K562 (cell line): ENCODE data around the gene CAPS. TPM values are rescaled to one million over a fixed set of nuclear protein-coding genes. Genes with fewer than 3 reads are reported as not detected.

Source experiments
- ATAC-seq: fragments of 200-7000 bp; cut with Tn5 transposase; 3 replicates; pipeline ENCODE4 v1.9.1; 2020; ENCODE audit warnings: moderate library complexity
- BruUV-seq: library from RNA; stranded (reverse); fragments of 400-500 nt; replicated peaks from 2 replicates; lab custom pipeline; 2021; lab: Mats Ljungman, UMichigan
- CTCF ChIA-PET: fragments of 300-600 bp; formaldehyde crosslinking; extraction: SDS; loops from one replicate; lab custom pipeline; 2021; ENCODE audit warnings: low intra/inter-chr PET ratio; lab: Yijun Ruan, JAX
- POLR2A ChIA-PET: fragments of 300-600, 350-650 bp; sonication (Branson Sonifier 250); formaldehyde crosslinking; extraction: SDS; loops from one replicate; lab custom pipeline; 2021; ENCODE audit warnings: antibody characterized with exemption, inconsistent platforms; lab: Yijun Ruan, JAX
- DNase-seq, 4 experiments: peaks; one replicate each; pipeline versions ENCODE4 v3.0.0 to v3.0.0-alpha.2; 2011 to 2018; ENCODE audit warnings: low spot score in 3 of 4, mixed read lengths in 3 of 4; ENCODE audit errors: extremely low read depth in 1 of 4
- FAIRE-seq: peaks from 2 replicates; lab custom pipeline; 2011; peaks lifted over from hg19 to GRCh38; lab: Jason Lieb, UNC
- H2AFZ ChIP-seq: 2 replicates; pipeline ENCODE4 v1.6.0; 2011; ENCODE audit warnings: low read depth, low read length, control low read depth, inconsistent platforms
- H3K27ac ChIP-seq: fragments of 200-600 bp; 3 replicates; pipeline ENCODE4 v1.8.0; 2011; ENCODE audit warnings: low read depth, mild to moderate bottlenecking, control low read depth, inconsistent platforms, low read length, moderate library complexity, mixed read lengths; ENCODE audit errors: extremely low read depth
- H3K27me3 ChIP-seq, 2 experiments: fragments of 300-600 bp in 1 of 2; 2 replicates in 1 of 2; 3 replicates in 1 of 2; pipeline versions ENCODE4 v1.6.0 to v1.8.0; 2011; ENCODE audit warnings: inconsistent platforms in 2 of 2, low read length in 2 of 2, mild to moderate bottlenecking in 1 of 2, mixed read lengths in 1 of 2, moderate library complexity in 1 of 2; ENCODE audit not compliant: control insufficient read depth in 2 of 2, insufficient read depth in 2 of 2
- H3K36me3 ChIP-seq: fragments of 300-600 bp; 3 replicates; pipeline ENCODE4 v1.8.0; 2011; ENCODE audit warnings: mild to moderate bottlenecking, low read length, inconsistent platforms; ENCODE audit not compliant: control insufficient read depth, insufficient read depth
- H3K4me1 ChIP-seq, 2 experiments: fragments of 200-600 bp in 1 of 2; replicated peaks in 1 of 2; 2 replicates in 1 of 2; 3 replicates in 1 of 2; pipeline versions ENCODE4 v1.5.1 to v1.8.0; 2011; ENCODE audit warnings: inconsistent platforms in 2 of 2, low read length in 2 of 2, mild to moderate bottlenecking in 1 of 2, mixed read lengths in 1 of 2, moderate library complexity in 1 of 2; ENCODE audit not compliant: control insufficient read depth in 2 of 2, insufficient read depth in 2 of 2
- H3K4me2 ChIP-seq: 2 replicates; pipeline ENCODE4 v1.6.1; 2011; ENCODE audit warnings: low read length, control low read depth, inconsistent platforms, mixed read lengths; ENCODE audit not compliant: insufficient read depth
- H3K4me3 ChIP-seq: fragments of 200-600 bp; sonication (generic), shearing (Covaris generic); 2 replicates; pipeline ENCODE4 v1.5.1; 2016; ENCODE audit warnings: control low read depth, inconsistent platforms
- H3K79me2 ChIP-seq: fragments of 200-600 bp; 3 replicates; pipeline ENCODE4 v1.8.0; 2011; ENCODE audit warnings: low read length, inconsistent platforms; ENCODE audit not compliant: control insufficient read depth, insufficient read depth
- H3K9ac ChIP-seq, 2 experiments: 2 replicates each; pipeline versions ENCODE4 v1.6.0 to v1.6.1; 2011; ENCODE audit warnings: low read depth in 2 of 2, low read length in 2 of 2, control low read depth in 1 of 2, inconsistent platforms in 1 of 2, mild to moderate bottlenecking in 1 of 2, mixed read lengths in 1 of 2; ENCODE audit not compliant: insufficient read depth in 1 of 2
- H3K9me1 ChIP-seq: one replicate; pipeline ENCODE4 v1.6.0; 2011; ENCODE audit warnings: inconsistent platforms, mild to moderate bottlenecking, low read length, moderate library complexity; ENCODE audit not compliant: control insufficient read depth, insufficient read depth
- H3K9me3 ChIP-seq: replicated peaks from 2 replicates; pipeline ENCODE4 v1.5.1; 2011; ENCODE audit warnings: low read depth, low read length, inconsistent platforms; ENCODE audit not compliant: control insufficient read depth, insufficient read depth
- H4K20me1 ChIP-seq: replicated peaks from 2 replicates; pipeline ENCODE4 v1.6.1; 2011; ENCODE audit warnings: low read length, inconsistent platforms, mixed read lengths; ENCODE audit not compliant: control insufficient read depth, insufficient read depth
- HMG20A ChIP-seq: fragments of 450-650 bp; formaldehyde crosslinking; conservative IDR thresholded peaks from 2 replicates; pipeline ENCODE4 v1.4.0; 2020; ENCODE audit warnings: mild to moderate bottlenecking, mixed read lengths
- HMG20B ChIP-seq: fragments of 250-450 bp; sonication (Bioruptor Pico); IDR thresholded peaks from 2 replicates; pipeline ENCODE4 v1.5.0; 2021; ENCODE audit warnings: mild to moderate bottlenecking
- KAT8 ChIP-seq: fragments of 450-650 bp; IDR thresholded peaks from 2 replicates; pipeline ENCODE4 v1.6.1; 2016; ENCODE audit warnings: low read depth, mild to moderate bottlenecking
- KDM1A ChIP-seq, 2 experiments: fragments of 450-650 bp; IDR thresholded peaks; 2 replicates each; pipeline ENCODE4 v1.6.1; 2016; ENCODE audit warnings: mild to moderate bottlenecking in 2 of 2
- NFATC3 ChIP-seq: fragments of 450-650 bp; IDR thresholded peaks from 2 replicates; pipeline ENCODE4 v1.6.1; 2017; ENCODE audit warnings: mild to moderate bottlenecking
- RCOR1 ChIP-seq, 2 experiments: IDR thresholded peaks; 2 replicates each; pipeline ENCODE4 v1.6.1; 2012; ENCODE audit warnings: low read depth in 2 of 2, low read length in 2 of 2, borderline replicate concordance in 1 of 2, improper control_type of control experiment in 1 of 2
- ZNF121 ChIP-seq: sonication (generic); formaldehyde crosslinking; conservative IDR thresholded peaks from 2 replicates; pipeline ENCODE4 v1.8.0; 2022; ENCODE audit warnings: missing genetic modification reagents
- WGBS: fragments of 100-300 bp; shearing (Covaris generic); methylation state at CpG from one replicate; pipeline ENCODE4 v1.1.6; 2016; ENCODE audit warnings: low coverage, mixed read lengths; ENCODE audit not compliant: insufficient coverage; ENCODE audit errors: missing lambda C conversion rate; 5-methylcytosine and 5-hydroxymethylcytosine counted together
- in situ Hi-C: fragments of 300-500 bp; cut with MboI; formaldehyde crosslinking; loops from 4 replicates; pipeline ENCODE4 v1.15.0; 2018; ENCODE audit warnings: inconsistent platforms, mixed read lengths
- intact Hi-C: fragments of 100-400 bp; cut with micrococcal nuclease; formaldehyde crosslinking; loops from 2 replicates; pipeline ENCODE4 v1.14.2; 2022
- polyA plus RNA-seq, 8 experiments: library from polyadenylated mRNA; depleted of rRNA in 4 of 8; stranded (reverse) in 5 of 8; unstranded in 3 of 8; fragments of >200 nt; fragmentation: Nextera tagmentation in 2 of 8; fragmentation: Illumina TruSeq in 1 of 8; extraction: Ambion mirVana in 2 of 8; extraction: Trizol in 1 of 8; gene quantifications; 2 replicates each; pipeline versions ENCODE4 v1.2.1 to v1.2.3, GENCODE V29; 2011 to 2014; ENCODE audit warnings: inconsistent platforms in 1 of 8, missing spikeins in 1 of 8
- total RNA-seq, 7 experiments: library from RNA; depleted of rRNA in 6 of 7; stranded (reverse); fragments of >200 nt in 6 of 7; fragmentation: Illumina TruSeq in 2 of 7; extraction: Trizol in 2 of 7; gene quantifications; 2 replicates each; pipeline versions ENCODE4 v1.2.1 to v1.2.3, GENCODE V29; 2011 to 2021; ENCODE audit warnings: low replicate concordance in 1 of 7
- TF ChIP-seq, protein P1 (sequence below), 3 experiments: IDR thresholded peaks in 2 of 3; conservative IDR thresholded peaks in 1 of 3; 2 replicates each; pipeline ENCODE4 v1.5.1; 2011 to 2012; ENCODE audit warnings: low read length in 3 of 3, mild to moderate bottlenecking in 3 of 3, control low read depth in 2 of 3, improper control_type of control experiment in 1 of 3, inconsistent platforms in 1 of 3, low read depth in 1 of 3, mixed read lengths in 1 of 3, moderate library complexity in 1 of 3; ENCODE audit not compliant: insufficient read depth in 2 of 3
- TF ChIP-seq, protein P2 (sequence below): fragments of 250-450 bp; sonication (Bioruptor Pico); IDR thresholded peaks from 2 replicates; pipeline ENCODE4 v1.4.0; 2020; ENCODE audit warnings: mild to moderate bottlenecking, moderate library complexity

CAPS gene
- total and polyA plus RNA-seq, 9 of the 15 experiments (the other 6 are each of a cell fraction or from before 2014, with no cell fraction given) = 0.15 to 4.0 (median 0.91) TPM

DNA sequence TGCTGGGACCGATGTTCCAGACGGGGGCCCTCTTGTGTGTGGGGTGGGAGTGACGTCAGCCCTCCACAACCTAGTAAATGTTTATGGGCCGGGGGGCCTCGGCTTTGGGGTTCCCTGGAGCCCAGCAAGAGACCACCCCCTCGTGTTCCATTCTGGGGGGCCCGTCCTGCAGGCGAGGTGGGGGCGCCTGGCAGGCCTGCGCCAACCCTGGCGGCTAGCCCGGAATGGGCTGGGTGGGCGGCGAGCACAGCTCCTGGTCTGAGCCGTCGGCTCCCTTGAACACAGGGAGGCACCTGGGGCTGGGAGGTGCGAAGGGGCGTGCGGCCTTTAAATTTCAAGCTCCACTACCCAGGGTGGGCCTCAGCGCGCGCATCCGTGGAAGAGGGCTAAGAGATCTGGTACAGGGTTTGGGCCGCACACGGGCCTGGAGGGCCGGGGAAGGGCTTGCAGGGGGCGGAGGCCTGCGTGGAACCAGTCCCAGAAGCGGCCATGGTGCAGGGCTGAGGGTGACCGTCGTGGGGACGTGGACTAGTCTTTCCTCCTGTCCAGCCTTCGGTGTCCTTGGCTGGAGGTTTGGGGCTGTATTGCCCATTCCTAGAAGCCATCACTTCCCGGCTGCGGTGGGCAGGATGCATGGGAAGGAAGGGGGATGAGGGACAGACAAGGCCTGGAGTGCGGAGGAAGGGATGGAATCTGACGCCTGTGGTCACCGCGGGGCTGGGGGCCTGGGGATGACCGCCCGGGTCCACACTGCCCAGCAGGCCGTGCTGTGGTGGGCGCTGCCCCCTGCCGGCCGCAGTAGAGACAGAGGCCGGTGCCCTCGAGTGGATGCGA, 21.9 kb upstream of the CAPS start (continued):
- TF ChIP-seq, protein P1, sequence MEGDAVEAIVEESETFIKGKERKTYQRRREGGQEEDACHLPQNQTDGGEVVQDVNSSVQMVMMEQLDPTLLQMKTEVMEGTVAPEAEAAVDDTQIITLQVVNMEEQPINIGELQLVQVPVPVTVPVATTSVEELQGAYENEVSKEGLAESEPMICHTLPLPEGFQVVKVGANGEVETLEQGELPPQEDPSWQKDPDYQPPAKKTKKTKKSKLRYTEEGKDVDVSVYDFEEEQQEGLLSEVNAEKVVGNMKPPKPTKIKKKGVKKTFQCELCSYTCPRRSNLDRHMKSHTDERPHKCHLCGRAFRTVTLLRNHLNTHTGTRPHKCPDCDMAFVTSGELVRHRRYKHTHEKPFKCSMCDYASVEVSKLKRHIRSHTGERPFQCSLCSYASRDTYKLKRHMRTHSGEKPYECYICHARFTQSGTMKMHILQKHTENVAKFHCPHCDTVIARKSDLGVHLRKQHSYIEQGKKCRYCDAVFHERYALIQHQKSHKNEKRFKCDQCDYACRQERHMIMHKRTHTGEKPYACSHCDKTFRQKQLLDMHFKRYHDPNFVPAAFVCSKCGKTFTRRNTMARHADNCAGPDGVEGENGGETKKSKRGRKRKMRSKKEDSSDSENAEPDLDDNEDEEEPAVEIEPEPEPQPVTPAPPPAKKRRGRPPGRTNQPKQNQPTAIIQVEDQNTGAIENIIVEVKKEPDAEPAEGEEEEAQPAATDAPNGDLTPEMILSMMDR (IDR thresholded peaks at IDR 0.05 in 2 of 3, conservative IDR thresholded peaks at IDR 0.05 in 1 of 3; ENCODE audit: insufficient read depth in 2 of 3, low read depth in 1 of 3, low read length in 3 of 3) = peak; percentile 73 to 82 (median 78)
- peak in 1 of 2 experiments; percentile 32; a peak in 1 of 4 replicates for TF ChIP-seq RCOR1 (IDR thresholded peaks at IDR 0.05; ENCODE audit: borderline replicate concordance in 1 of 2, low read depth in 2 of 2, low read length in 2 of 2)
- TF ChIP-seq NFATC3 = no peak
- no peak for TF ChIP-seq HMG20B (CRISPR knock-in tag)
- TF ChIP-seq, all 486 proteins: peak for 31

DNA sequence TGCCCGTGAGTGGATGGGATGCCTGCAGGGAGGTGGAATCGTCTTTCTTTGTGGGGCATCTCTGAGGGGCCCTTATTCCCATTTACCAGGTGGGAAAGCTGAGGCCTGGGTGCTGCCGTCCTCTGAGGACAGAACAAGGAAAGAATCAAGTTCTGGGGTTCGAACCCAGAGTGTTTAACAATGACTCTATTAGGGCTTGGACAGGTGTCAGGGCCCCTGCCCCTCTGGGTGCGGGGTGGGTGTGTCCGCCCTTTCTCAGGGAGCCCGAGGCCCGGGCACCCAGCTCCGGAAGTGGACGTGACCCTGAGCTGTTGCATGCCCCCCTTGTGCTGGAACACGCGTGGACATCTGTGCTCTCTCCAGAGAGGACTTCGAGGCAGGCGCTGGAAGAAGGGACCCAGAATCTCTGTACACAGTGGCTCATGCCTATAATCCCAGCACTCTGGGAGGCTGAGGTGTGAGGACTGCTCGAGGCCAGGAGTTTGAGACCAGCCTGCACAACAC, 21.2 kb upstream of the CAPS start:
- Histone ChIP-seq H3K27me3 (no peaks in the 10 kb centered on the region), H3K9ac (no peak overlapping the region), H2AFZ (no peak overlapping the region), H3K9me3 (no peaks in the 10 kb centered on the region), H4K20me1 (peaks cover 25% of the 10 kb centered on the region), H3K4me3 (no peak overlapping the region), H3K9me1 (peaks cover 5% of the 10 kb centered on the region), H3K79me2 (no peaks in the 10 kb centered on the region; the same call in 2 of the 3 replicates), H3K36me3 (peaks cover 28% of the 10 kb centered on the region; the same call in 1 of the 3 replicates), H3K27ac (no peak overlapping the region), H3K4me2 (no peak overlapping the region), H3K4me1 (peaks cover 16 to 69% of the 10 kb centered on the region in 2 experiments)
- FAIRE-seq (no peak), DNase-seq (no peak), ATAC-seq (no peak)
- ChIA-PET CTCF (interaction anchor here (0.8 to 3.9 kb wide), 4 partner anchors 83 to 119 kb away, joined by 3 to 48 read pairs (median 4); partner anchors contain the start of gene NRTN), POLR2A (interaction anchor here (1.4 to 4.2 kb wide), 2 partner anchors 11 to 89 kb away, joined by 5 to 28 read pairs; partner anchors contain the start of genes NDUFA11 and VMAC)
- 50% methylated on average over 15 of the region's 15 CpGs for WGBS
- intact Hi-C loops (loop anchor here (1.0 kb wide), 1 partner anchor 89 kb away; no protein-coding TSS in a partner anchor), in situ Hi-C loops (loop anchor here (5.0 kb wide), 1 partner anchor 91 kb away; no protein-coding TSS in a partner anchor)
- no TSS peak for BruUV-seq
- TF ChIP-seq, protein P2, sequence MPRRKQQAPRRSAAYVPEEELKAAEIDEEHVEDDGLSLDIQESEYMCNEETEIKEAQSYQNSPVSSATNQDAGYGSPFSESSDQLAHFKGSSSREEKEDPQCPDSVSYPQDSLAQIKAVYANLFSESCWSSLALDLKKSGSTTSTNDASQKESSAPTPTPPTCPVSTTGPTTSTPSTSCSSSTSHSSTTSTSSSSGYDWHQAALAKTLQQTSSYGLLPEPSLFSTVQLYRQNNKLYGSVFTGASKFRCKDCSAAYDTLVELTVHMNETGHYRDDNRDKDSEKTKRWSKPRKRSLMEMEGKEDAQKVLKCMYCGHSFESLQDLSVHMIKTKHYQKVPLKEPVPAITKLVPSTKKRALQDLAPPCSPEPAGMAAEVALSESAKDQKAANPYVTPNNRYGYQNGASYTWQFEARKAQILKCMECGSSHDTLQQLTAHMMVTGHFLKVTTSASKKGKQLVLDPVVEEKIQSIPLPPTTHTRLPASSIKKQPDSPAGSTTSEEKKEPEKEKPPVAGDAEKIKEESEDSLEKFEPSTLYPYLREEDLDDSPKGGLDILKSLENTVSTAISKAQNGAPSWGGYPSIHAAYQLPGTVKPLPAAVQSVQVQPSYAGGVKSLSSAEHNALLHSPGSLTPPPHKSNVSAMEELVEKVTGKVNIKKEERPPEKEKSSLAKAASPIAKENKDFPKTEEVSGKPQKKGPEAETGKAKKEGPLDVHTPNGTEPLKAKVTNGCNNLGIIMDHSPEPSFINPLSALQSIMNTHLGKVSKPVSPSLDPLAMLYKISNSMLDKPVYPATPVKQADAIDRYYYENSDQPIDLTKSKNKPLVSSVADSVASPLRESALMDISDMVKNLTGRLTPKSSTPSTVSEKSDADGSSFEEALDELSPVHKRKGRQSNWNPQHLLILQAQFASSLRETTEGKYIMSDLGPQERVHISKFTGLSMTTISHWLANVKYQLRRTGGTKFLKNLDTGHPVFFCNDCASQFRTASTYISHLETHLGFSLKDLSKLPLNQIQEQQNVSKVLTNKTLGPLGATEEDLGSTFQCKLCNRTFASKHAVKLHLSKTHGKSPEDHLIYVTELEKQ (CRISPR knock-in tag) = no peak
- TF ChIP-seq KAT8 (no peak), KDM1A (IDR thresholded peaks at IDR 0.05) (peak in 1 of 2 experiments; percentile 49; a peak in 1 of 4 replicates), ZNF121 (CRISPR knock-in tag) (no peak), HMG20A (CRISPR knock-in tag) (no peak)
